ENCODE data around the gene DCUN1D1.

DNA sequence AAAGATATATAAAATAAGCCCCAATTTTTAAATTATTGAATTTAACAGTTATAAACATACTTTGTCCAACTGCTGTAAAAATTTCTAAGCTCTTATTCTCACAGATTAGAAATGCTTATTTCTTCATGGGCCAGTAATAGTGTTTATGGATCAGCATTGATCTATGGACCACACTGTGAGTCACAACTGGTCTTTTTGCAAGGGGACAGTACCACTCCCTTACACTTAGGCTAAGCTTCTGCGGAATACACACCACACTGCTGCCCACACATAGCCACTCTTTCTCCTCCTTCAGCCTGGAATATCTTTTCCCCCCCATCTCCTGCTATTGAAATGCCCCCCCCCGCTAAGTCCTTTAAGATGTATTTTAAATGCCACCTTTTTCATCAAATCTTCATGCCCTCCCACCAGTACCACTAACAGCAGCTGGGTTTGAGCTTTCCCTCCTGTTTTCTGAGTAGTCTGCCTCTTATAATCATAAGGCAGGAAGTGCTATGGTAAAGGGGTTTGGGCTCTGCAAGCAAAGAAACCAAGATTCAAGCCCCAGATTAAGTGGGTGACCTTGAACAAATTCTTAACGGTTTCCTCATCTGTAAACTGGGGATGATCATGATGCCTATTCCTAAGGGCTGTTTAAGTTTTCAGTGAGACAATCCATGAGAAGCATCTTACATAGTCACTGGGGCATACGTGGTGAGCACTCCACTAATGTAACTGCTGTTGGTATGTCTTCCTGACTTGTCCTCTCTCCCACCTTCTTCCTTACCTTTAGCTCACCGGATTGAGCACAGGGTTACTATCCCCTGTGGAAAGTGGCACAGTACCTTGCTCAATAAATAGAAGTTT is 69.2 kb downstream of the DCUN1D1 start:
- no peak for TF ChIP-seq TAF1 (IDR thresholded peaks at IDR 0.05; ENCODE audit: low read depth, low read length)
- TF ChIP-seq TCF12 (IDR thresholded peaks at IDR 0.05; ENCODE audit: low read depth, low read length): no peak
- no peak for TF ChIP-seq SUZ12 (IDR thresholded peaks at IDR 0.05; ENCODE audit: low read length)
- no peak for TF ChIP-seq RXRA (IDR thresholded peaks at IDR 0.05; ENCODE audit: insufficient read depth, low read depth, low read length)
- TF ChIP-seq, protein P1, sequence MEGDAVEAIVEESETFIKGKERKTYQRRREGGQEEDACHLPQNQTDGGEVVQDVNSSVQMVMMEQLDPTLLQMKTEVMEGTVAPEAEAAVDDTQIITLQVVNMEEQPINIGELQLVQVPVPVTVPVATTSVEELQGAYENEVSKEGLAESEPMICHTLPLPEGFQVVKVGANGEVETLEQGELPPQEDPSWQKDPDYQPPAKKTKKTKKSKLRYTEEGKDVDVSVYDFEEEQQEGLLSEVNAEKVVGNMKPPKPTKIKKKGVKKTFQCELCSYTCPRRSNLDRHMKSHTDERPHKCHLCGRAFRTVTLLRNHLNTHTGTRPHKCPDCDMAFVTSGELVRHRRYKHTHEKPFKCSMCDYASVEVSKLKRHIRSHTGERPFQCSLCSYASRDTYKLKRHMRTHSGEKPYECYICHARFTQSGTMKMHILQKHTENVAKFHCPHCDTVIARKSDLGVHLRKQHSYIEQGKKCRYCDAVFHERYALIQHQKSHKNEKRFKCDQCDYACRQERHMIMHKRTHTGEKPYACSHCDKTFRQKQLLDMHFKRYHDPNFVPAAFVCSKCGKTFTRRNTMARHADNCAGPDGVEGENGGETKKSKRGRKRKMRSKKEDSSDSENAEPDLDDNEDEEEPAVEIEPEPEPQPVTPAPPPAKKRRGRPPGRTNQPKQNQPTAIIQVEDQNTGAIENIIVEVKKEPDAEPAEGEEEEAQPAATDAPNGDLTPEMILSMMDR (IDR thresholded peaks at IDR 0.05; ENCODE audit: control extremely low read depth in 1 of 3, insufficient read depth in 1 of 3, low read depth in 1 of 3, low read length in 3 of 3): no peak
- no peak for TF ChIP-seq EZH2 (IDR thresholded peaks at IDR 0.05; ENCODE audit: low read depth, low read length, severe bottlenecking)
- no peak for TF ChIP-seq POLR2A (IDR thresholded peaks at IDR 0.05; ENCODE audit: control extremely low read depth in 1 of 2, low read depth in 2 of 2, low read length in 2 of 2)
- TF ChIP-seq EP300 (IDR thresholded peaks at IDR 0.05; ENCODE audit: borderline replicate concordance in 1 of 2, low read depth in 2 of 2, low read length in 2 of 2): no peak
- no peak for TF ChIP-seq MAFK (IDR thresholded peaks at IDR 0.05; ENCODE audit: low read depth, low read length)
